GM21381 (cell line): ENCODE measurements around the gene ZNF407.
A peak's percentile ranks its signal among the peaks of the same experiment; 100 is the strongest.

Source experiments
- ATAC-seq: cut with Tn5 transposase; IDR thresholded peaks from one replicate; pipeline ENCODE4 v1.9.1; 2021; ENCODE audit warnings: mild to moderate bottlenecking, moderate library complexity; ENCODE audit not compliant: unreplicated experiment

Gene ZNF407

DNA sequence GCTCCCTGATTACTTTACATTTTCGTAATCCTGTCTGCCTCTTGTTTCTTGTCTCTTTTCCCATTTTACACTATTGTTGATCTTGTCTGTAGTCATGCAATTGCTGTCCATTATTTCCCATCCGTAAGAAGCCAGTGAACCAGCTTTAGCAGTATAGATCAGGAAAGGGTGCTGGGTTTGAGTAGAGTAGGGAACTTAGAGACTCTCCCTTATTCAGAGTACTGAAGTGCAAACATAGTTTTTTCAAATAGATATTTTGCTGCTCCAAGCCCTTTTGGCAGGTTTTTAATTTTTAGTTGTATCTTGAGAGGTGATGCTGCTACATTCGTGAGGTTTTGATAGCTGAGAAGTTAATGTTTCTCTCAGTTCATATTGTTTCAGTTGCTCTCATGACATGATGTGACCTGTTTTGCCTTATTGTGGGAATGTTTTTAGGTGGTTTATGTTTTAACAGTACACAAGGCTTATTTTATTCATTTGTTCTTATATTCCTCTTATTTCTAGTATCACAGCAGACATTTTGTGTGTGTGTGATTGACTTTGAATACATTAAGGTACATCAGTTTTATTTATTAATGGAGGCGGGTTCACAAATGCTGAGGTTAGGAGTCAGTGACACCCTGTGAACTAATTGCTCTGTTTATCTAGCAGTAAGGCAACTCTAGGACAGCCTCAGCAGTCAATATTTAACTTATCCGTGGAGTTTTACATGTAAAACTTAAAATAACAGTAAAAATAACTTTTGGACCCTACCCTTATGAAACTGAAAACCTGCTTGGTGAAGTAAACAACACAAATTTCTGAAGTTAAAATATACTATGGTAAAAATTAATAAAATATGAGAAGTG is 118.4 kb downstream of the ZNF407 start:
- ATAC-seq = no peak

DNA sequence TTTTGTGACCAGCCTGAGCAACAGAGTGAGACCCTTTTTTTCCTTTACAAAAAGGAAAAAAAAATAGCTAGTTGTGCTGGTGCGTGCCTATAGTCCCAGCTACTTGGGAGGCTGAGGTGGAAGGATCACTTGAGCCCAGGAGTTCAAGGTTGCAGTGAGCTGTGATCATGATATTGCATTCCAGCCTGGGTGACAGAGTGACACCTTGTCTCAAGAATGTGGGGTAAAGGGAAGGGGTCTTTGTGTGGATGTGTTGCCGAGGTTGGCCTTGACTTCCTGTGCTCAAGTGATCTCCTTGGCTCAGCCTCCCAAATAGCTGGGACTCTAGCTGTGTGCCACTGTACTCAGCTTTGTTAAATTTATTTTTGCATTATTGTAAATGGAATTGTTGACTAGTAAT is 120.6 kb downstream of the ZNF407 start:
- ATAC-seq = no peak

DNA sequence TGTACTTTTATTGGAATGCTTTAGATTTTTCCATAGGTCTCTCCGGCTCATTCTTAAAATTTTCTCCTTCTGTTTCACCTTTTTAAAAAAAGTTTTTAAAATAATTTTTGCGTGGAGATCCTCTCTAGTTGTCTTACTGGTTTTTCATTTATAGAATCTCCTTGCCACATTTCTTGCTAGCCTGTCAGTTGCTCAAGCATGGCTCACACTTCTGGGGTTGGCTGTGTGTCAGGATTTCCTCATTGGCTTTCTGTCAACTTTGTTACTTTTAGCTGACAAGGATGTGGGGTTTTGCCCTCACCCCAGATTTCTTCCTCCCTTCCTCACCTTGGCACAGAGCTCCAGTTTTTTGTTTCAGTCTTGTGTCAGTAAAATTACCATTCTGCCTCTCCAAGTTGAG is 124.6 kb downstream of the ZNF407 start:
- ATAC-seq = no peak

DNA sequence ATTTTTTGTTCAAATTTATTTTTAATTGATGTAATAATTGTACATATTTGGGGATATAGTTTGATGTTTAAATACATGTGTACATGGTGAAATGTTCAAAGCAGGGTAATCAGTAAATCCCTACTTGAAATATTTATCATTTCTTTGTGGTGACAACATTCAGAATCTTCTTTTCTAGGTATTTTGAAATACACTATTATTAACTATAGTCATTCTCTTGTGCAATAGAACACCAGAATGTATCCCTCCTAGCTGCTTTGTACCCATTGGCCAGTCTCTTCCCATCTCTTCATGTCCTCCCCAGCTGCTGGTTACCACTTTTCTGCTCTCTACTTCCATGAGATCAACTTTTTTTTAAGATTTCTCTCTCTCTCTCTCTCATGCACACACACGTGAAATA is 126.5 kb downstream of the ZNF407 start:
- no peak for ATAC-seq

DNA sequence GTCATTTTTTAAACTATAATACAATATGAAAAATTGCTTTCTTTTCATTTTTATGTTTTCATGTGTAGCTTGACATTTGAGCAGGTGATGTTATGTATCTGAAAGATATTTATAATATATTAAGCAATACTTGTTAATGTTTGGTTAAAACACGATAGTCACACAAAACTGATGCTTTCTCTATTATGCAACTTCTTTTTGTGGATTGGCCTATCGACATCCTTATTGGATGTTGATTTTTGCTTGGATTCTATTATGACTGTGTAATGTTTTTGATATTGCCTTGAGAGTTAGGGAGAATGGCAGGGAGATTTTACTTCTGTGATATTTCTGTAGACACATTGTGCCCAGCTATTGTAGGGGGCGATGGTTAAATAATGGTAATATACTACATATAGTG is 128.0 kb downstream of the ZNF407 start:
- no peak for ATAC-seq

DNA sequence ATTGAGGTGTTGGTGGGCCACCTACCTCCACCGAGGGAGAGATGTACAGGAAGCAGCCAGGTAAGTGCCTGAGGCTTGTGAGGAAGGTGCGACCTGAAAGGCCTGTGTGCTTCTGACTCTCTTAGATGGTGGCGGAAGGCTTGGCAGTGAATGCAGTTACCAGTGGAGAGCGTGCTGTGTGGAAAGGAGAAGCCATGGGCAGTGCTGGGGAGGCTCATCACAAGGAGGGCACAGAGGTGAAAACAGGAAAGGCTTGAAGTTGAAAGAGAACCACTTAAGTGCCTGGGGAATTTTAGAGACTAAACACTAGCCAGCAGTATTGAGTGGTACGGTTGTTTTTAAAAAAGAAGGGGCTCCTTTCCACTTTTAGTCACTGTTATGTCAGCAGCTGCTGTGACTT is 130.9 kb downstream of the ZNF407 start:
- ATAC-seq = no peak

DNA sequence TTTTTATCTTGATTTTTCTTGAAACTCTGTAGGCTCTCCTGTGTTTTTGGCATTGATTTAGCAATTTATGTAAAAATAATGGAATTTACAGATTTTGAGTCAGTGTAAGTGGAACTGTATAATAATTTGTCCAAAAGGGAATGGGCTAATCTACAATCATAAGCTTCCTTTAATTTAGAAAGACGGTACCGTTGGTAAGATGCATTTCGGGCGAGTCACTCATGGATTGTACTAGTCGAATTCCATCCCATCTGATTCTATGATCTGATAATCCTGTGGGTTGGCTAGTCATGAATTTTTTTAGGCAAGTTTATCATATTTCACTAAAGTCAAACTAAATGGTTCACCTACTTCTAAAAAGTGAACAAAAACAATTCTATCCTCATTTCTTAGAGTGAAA is 133.4 kb downstream of the ZNF407 start:
- no peak for ATAC-seq

DNA sequence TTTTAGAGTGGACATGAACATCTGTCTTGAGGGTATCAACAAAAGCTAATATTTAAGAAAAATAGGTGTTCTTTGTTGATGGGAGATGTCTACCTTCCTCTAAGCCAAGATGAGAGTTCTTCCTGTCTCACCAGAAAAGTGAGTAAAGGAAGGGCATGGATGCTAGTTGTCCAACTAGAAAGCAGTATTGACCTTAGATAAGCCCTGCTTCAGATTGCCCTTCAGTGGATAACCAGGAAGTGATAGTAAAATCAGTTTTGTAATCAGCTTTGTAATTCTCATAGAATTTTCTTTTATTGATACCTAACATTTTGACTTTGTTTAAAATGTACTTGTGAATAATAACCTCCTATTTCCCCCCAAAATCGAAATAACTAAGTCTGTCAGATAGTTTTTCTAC is 134.7 kb downstream of the ZNF407 start:
- ATAC-seq = no peak

DNA sequence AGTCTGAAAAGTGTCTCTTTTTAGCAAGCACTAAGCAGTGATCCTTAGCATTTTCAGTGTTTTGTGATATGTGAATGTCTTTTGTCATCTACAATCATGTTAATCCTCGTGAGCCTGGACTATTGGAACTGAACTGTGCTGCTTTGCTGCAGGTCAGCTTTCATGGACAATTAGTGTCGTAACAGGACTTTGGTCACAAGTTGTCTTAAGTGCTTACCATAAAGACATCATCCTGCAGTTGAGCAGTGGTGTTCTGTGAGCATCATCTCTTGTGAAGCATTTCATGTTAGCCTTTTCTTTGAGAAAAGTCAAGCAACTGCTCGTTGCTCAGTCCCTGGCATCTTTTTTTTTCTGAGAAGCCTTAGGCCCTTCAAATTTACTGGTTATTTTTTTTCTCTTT is 135.9 kb downstream of the ZNF407 start:
- no peak for ATAC-seq

DNA sequence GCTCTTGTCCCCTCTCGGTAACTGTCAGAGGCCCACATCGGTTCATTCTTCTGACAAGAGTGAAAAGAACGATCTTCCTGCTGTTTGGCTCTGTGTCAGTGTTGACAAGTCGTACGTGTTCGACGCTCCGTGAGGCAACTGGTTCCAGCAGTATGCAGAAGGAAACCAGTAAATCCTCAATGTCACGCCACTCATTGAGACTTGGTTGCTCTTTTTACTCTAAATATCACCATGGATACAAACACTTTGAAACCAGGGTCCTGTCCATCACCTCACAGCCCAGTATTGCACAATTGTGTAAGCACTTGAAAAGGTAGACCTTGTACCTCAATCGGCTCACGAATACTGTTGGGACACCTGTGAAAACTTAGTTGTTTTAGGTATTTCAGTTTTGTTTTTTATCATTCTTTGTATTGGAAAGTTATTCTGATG is 136.4 kb downstream of the ZNF407 start:
- ATAC-seq = no peak

DNA sequence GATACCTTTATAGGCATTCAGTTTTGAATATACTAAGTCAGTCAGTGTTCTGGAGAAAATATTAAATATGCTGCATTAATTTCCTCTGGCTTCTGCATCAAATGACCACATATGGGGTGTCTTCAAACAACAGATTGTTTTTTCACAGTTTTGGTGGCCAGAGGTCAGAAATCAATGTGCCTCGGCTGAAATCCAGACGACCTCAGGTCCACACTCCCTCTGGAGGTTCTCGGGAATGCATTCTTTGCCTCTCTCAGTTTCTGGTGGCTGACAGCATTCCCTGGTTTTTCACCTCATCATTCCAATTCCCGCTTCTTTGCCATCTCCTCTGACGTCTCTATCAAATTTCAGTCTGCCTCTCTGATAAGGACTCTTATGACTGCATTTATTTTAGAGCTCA is 142.3 kb downstream of the ZNF407 start:
- ATAC-seq = no peak

DNA sequence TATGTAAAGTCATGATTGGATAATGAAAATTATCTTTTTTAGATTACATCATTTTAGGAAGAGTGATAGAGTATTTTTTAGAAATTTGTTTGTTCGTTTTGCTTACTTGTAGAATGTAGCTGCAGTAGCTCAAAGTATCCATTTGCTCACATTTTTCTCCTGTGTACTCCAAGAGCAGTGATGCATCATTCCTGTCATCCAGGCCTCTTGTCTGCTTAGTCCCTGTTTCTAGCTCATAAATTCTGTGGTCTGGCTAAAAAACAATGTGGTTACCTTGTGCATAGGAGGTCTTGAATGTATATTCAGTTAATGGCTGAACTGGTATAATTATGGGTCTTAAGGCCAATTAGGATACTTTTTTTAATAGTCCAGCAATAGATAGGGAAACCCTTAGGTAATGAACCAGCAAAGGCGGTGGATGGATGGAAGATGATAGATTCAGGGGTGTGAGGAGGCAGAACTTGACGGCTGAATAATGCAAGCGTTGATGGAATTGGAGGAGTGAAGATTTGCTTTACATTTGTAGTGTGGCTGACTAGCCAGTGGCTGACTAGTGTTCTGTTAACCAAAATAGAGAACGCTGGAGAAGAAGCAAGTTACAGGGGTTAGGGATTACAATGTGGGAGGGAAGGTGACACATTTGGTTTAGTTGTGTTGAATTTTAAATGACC is 145.0 kb downstream of the ZNF407 start:
- ATAC-seq = no peak

DNA sequence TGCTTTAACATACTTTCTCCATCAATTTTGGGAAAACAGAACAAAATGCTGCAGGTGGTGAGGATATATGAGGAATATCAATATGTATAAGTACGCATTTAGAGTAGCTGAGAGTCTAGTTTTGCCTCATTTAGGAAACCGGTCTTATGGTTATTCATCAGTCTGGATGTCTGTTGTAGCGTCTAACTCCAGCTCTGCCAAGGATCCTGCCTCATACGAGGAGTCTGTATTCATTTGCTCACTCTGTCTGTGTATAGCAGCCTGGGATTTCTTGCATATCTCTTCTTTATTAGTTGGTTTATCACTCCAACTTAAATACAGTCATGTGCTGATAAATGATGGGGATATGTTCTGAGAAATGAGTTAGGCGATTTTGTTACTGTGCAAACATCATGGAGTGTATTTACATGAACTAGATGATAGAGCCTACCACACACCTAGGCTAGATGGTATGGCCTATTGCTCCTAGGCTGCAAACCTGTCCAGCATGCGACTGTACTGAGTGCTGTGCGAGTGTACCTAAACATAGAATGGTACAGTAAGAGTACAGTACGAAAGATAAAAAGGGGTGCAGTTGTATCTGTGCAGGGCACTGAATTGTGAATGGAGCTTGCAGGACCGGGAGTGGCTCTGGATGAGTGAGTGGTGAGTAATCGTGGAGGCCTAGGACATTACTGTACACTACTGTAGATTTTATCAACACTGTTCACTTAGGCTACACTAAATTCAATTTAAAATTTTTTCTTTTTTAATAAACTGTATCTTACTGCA is 148.1 kb downstream of the ZNF407 start:
- ATAC-seq = no peak

DNA sequence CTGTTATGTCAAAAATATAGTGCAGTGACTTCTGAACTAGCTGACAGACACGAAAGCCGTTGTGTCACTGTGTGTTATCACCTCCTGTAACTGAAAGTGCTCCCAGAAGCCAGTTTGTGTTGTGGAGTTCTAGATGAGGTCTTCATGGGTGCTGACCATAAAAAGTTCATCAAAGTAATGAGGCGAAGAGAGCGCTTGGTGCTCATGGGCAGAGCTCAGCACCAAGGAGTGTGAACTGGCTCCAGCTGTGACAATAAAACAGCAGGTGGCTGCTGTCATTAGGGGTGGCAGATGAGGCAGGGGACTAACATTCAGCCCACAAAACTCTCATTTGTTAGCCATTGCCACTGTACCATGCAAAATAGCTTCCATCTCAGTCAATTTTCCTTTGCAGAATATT is 151.1 kb downstream of the ZNF407 start:
- ATAC-seq = no peak

DNA sequence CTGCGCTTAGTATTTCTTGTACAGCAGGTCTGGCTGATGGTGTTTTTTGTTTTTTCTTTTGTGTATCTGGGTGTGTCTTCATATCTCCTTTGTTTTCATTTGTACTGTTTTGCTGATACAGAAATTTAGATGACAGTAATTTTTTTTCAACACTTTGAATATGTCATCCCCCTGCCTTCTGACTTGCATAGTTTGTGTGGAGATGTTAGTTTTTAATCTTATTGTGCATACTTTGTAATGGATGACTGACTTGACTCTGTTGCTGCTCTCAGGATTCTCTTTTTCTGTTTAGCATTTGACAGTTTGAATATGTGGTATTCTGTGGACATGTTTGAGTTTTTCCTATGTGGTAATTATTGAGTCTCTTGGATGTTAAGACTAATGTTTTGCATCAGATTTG is 161.3 kb downstream of the ZNF407 start:
- no peak for ATAC-seq

DNA sequence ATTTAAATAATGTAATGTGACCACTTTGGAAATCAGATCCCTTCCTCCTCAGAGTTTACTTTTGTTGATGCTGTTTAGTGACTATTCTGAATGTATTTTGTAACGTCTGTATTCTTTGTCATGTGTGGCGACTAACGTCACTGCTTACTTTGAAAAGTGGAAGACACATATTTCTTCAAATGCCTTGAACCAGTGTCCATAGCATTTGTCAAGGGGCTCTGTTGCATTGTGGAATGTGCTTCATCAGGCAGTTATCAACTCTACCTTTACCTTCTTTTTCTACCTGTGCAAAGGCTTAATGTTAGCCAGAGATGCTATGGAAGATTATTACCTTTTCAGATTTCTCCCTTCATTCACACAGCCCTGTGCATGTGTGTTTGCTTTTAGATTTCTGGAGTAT is 162.4 kb downstream of the ZNF407 start:
- ATAC-seq = no peak

DNA sequence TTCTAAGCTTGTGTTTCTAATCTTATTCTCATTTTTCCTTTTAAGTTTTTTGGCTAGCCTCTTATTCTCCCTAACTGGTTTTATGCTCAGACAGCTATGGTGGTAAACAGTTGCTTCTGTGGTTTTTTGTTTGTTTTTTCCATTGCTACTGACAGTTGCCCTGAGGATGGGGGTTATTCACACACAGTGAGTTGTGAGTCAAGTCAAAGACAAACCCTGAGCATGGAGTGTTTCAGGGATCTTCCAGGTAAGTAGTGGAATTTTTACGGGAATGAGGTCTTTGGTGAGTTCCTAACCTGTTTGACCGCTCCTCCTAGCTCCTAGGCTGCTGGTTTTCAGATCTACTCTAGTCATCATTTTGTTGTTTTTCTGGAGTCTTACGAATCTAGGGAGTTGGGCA is 162.8 kb downstream of the ZNF407 start:
- ATAC-seq = no peak

DNA sequence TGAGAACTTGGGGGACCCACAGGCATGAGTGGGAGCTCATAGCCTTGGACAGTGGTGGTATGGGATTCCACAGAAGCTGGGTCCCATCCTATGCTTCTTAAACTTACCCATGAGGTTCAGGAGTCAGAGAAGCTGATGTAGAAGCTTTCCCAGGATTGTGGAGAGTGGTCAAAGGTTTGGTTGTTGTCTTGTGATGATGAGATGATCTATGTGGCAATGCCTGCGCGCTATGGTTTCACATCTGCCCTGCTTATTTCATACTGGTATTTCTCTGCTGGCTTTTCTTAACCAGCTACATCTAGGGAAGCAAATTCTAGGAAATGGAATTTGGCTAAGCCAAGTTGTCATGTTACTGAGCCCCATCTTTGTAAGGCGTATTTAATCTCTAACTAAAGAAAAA is 168.6 kb downstream of the ZNF407 start:
- ATAC-seq = no peak

DNA sequence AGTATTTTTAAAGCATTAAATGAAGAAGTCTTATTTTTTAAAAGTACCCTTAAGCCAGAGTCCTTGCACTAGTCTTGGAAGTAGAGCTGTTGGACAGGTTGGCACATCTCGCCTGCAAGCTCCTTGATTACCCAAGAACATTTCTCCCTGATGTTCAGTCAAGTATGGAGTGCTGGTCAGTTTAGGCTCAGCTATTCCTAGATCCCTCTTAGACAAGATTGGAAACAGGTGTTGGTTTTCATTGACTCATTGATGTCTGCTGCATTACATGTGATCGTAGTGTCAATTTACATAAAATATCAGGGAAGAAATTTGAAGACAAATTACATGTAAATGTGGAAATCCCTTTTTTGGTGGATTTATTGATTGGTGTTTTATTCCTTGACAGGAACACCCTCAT is 170.4 kb downstream of the ZNF407 start:
- ATAC-seq = no peak

DNA sequence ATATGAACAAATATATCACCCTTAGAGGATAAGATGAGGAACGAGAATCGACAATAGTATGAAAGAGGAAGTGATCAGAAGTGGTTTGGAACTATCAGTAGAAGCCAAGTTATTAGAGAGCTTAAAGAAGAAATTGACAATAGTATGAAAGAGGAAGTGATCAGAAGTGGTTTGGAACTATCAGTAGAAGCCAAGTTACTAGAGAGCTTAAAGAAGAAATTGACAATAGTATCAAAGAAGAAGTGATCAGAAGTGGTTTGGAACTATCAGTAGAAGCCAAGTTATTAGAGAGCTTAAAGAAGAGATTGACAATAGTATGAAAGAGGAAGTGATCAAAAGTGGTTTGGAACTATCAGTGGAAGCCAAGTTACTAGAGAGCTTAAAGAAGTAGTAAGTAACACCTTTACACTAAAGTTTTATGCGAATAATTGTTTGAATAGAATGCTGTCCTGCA is 175.5 kb downstream of the ZNF407 start:
- peak; percentile 93 for ATAC-seq

DNA sequence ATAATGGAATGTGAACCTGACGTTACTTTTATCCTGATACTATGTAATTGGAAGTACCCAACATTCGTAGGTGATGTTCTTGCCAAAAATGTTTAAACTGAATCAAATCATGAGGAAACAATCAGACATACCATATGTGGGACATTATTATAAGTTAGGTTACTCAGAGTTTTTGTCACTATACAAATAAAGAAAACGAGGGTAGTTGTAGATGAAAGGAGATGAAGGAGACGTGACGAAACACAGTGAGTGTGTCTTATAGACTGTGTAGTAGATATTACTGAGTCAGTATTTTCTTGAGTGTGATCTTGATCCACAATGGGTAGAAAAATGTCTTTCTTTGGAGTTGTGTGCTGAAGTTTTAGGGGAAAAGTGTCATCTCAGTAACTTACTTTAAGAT is 176.8 kb downstream of the ZNF407 start:
- ATAC-seq = no peak

DNA sequence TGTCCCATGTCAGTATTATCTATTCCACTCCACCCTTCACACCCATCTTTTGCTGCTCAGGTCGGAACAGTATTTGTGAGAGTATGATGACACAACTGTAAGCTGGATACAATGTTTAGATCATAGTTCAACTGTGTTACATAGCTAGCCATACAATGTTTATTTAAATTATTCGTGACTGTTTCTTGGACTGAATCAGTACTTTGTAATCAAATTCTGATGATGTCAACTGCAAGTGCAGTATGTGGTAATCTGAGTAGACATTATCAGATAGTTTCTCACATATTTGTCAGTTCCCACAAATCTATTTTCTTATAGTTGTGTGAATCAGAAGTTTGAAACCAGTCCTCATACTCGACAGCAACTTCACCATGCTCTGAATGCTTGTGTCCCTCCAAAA is 177.6 kb downstream of the ZNF407 start:
- ATAC-seq = no peak
